HEK293 (cell line): Measurements from ENCODE around the gene CREB5.

Experiments used
- CTCF ChIP-seq: fragments of 450-650 bp; formaldehyde crosslinking; IDR thresholded peaks from 2 replicates; pipeline ENCODE4 v1.5.1; 2016; ENCODE audit warnings: missing biosample characterization, missing genetic modification characterization
- ZNF561 ChIP-seq: fragments of 450-650 bp; IDR thresholded peaks from 2 replicates; pipeline ENCODE4 v1.5.1; 2018; ENCODE audit warnings: missing biosample characterization, missing genetic modification characterization, borderline replicate concordance
- TF ChIP-seq, protein P1 (sequence below): sonication (generic); formaldehyde crosslinking; IDR thresholded peaks from 2 replicates; pipeline ENCODE4 v1.8.1; 2022; ENCODE audit warnings: mild to moderate bottlenecking, moderate library complexity, missing genetic modification reagents

DNA sequence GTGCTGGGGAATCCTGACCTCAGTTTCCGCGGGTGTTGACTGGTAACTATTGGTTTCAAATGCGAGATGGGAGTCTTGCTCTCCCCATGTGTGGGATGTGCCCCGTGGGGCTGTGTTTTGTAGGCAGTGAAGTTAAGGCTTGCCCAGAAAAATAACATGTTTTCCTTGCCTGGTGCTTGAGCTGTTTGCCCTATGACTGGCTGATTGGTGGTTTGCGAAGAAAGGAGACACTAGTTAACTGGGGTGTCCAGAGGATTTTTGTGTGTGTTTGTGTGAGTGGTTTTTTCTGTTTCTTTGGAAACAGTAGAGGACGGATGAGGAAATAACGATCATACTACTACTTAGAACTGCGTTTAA is 61.9 kb downstream of the CREB5 start:
- no peak for TF ChIP-seq ZNF561
- TF ChIP-seq, protein P1, sequence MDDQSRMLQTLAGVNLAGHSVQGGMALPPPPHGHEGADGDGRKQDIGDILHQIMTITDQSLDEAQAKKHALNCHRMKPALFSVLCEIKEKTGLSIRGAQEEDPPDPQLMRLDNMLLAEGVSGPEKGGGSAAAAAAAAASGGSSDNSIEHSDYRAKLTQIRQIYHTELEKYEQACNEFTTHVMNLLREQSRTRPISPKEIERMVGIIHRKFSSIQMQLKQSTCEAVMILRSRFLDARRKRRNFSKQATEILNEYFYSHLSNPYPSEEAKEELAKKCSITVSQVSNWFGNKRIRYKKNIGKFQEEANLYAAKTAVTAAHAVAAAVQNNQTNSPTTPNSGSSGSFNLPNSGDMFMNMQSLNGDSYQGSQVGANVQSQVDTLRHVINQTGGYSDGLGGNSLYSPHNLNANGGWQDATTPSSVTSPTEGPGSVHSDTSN (CRISPR knock-in tag) = no peak
- no peak for TF ChIP-seq CTCF (tag by site-specific recombination)
